ENCODE data around the gene EXTL1. TPM values are rescaled to one million over a fixed set of nuclear protein-coding genes. Genes with fewer than 3 reads are reported as not detected.

The EXTL1 gene
- total RNA-seq, 2 donors from 2014 or later: 0.79 to 1.4 TPM

- H3K4me3 ChIP-seq: no peak overlapping the region
- H3K27me3 ChIP-seq: no peaks in the 10 kb centered on the region
- peak overlapping the region; percentile 78 to 89 for H3K27ac ChIP-seq
- no peak for TF ChIP-seq CTCF (IDR thresholded peaks at IDR 0.05)
- H3K9me3 ChIP-seq: no peaks in the 10 kb centered on the region
- H3K36me3 ChIP-seq: no peaks in the 10 kb centered on the region
- no peak for DNase-seq (ENCODE audit: low spot score)
- H3K4me1 ChIP-seq: peaks cover 0 to 22% of the 10 kb centered on the region in 2 donors
Observed at GRCh38 chr1:26081267-26082019, 59.9 kb downstream of the EXTL1 start.

- TF ChIP-seq CTCF (IDR thresholded peaks at IDR 0.05): no peak
- Histone ChIP-seq H3K27ac (peak overlapping the region; percentile 78 to 89), H3K36me3 (no peaks in the 10 kb centered on the region), H3K4me1 (peaks cover 0 to 22% of the 10 kb centered on the region in 2 donors), H3K4me3 (no peak overlapping the region), H3K27me3 (no peaks in the 10 kb centered on the region), H3K9me3 (no peaks in the 10 kb centered on the region)
- DNase-seq (ENCODE audit: low spot score): no peak
Observed at GRCh38 chr1:26082020-26082350, 60.4 kb downstream of the EXTL1 start.

- Histone ChIP-seq H3K4me1 (peaks cover 0 to 22% of the 10 kb centered on the region in 2 donors), H3K27me3 (no peaks in the 10 kb centered on the region), H3K27ac (peak overlapping the region; percentile 78 to 89), H3K4me3 (no peak overlapping the region), H3K36me3 (no peaks in the 10 kb centered on the region), H3K9me3 (no peaks in the 10 kb centered on the region)
- TF ChIP-seq CTCF (IDR thresholded peaks at IDR 0.05): no peak
- no peak for DNase-seq (ENCODE audit: low spot score)
Observed at GRCh38 chr1:26083208-26083607, 61.6 kb downstream of the EXTL1 start.

GRCh38 chr1:26084091-26084561 is 62.6 kb downstream of the EXTL1 start:
- Histone ChIP-seq H3K9me3 (no peaks in the 10 kb centered on the region), H3K27ac (peak overlapping the region; percentile 78 to 89), H3K27me3 (no peaks in the 10 kb centered on the region), H3K4me3 (no peak overlapping the region), H3K4me1 (peaks cover 0 to 13% of the 10 kb centered on the region in 2 donors), H3K36me3 (no peaks in the 10 kb centered on the region)
- no peak for DNase-seq (ENCODE audit: low spot score)
- TF ChIP-seq CTCF (IDR thresholded peaks at IDR 0.05): no peak

- DNase-seq (ENCODE audit: low spot score): no peak
- H3K27ac ChIP-seq: peak overlapping the region; percentile 78 to 89
- H3K27me3 ChIP-seq: no peaks in the 10 kb centered on the region
- no peak overlapping the region for H3K4me3 ChIP-seq
- peaks cover 0 to 6% of the 10 kb centered on the region in 2 donors for H3K4me1 ChIP-seq
- H3K9me3 ChIP-seq: no peaks in the 10 kb centered on the region
- no peak for TF ChIP-seq CTCF (IDR thresholded peaks at IDR 0.05)
- no peaks in the 10 kb centered on the region for H3K36me3 ChIP-seq
Observed at GRCh38 chr1:26084844-26085243, 63.3 kb downstream of the EXTL1 start.

Other genes with a start within 250 kb of the EXTL1 start
- 10 to 100 TPM; 31.7 to 34.2 TPM for gene SELENON, start 221.6 kb upstream of the EXTL1 start, total RNA-seq
- gene MTFR1L, start 201.8 kb upstream of the EXTL1 start, total RNA-seq: 100 to 1,000 TPM; 154 to 303 TPM
- gene AUNIP, start 162.3 kb upstream of the EXTL1 start, total RNA-seq: not detected
- 1 to 10 TPM in 1 of 2 donors, under 1 TPM in 1; 0.85 to 2.9 TPM for gene PAQR7, start 146.1 kb upstream of the EXTL1 start, total RNA-seq
- 10 to 100 TPM; 13.4 to 21.0 TPM for gene STMN1, start 115.4 kb upstream of the EXTL1 start, total RNA-seq
- gene PAFAH2, start 23.7 kb upstream of the EXTL1 start, total RNA-seq: 1 to 10 TPM; 4.3 to 5.5 TPM
- under 1 TPM; 0.22 to 0.63 TPM for gene SLC30A2, start 24.3 kb downstream of the EXTL1 start, total RNA-seq
- gene TRIM63, start 45.9 kb downstream of the EXTL1 start, total RNA-seq: 100 to 1,000 TPM; 118 to 151 TPM
- 1 to 10 TPM; 3.0 to 3.4 TPM for gene PDIK1L, start 90.0 kb downstream of the EXTL1 start, total RNA-seq
- 1 to 10 TPM; 3.8 to 4.3 TPM for gene FAM110D, start 137.3 kb downstream of the EXTL1 start, total RNA-seq
- not detected for gene C1orf232, start 147.2 kb downstream of the EXTL1 start, total RNA-seq
- 10 to 100 TPM; 12.8 to 30.5 TPM for gene ZNF593, start 148.1 kb downstream of the EXTL1 start, total RNA-seq
- not detected for gene ZNF593OS, start 150.1 kb downstream of the EXTL1 start, total RNA-seq
- gene CNKSR1, start 155.7 kb downstream of the EXTL1 start, total RNA-seq: 1 to 10 TPM in 1 of 2 donors, under 1 TPM in 1; 0.52 to 1.3 TPM
- not detected for gene CATSPER4, start 168.8 kb downstream of the EXTL1 start, total RNA-seq
- 100 to 1,000 TPM in 1 of 2 donors, 10 to 100 TPM in 1; 31.2 to 104 TPM for gene CEP85, start 212.4 kb downstream of the EXTL1 start, total RNA-seq

Measured in right atrium auricular region (tissue), 2 donors.